Sigmoid colon (tissue), 7 donors: ENCODE measurements around the gene ZFP90. TPM values are rescaled to one million over a fixed set of nuclear protein-coding genes. Genes with fewer than 3 reads are reported as not detected.

Experiments
- DNase-seq: peaks from one replicate; pipeline ENCODE4 v3.0.0-alpha.2; 2019
- H3K27ac ChIP-seq, 4 donors: fragments of 200-600 bp; sonication (generic); one replicate each; pipeline ENCODE4 v1.5.1; 2016 to 2019; ENCODE audit warnings: mild to moderate bottlenecking in 1 of 4
- H3K27me3 ChIP-seq, 3 donors: fragments of 200-600 bp; sonication (generic); one replicate each; pipeline ENCODE4 v1.5.1; 2019; ENCODE audit warnings: mild to moderate bottlenecking in 1 of 3
- H3K36me3 ChIP-seq, 4 donors: fragments of 200-600 bp; sonication (generic); one replicate each; pipeline ENCODE4 v1.5.1; 2016 to 2019
- H3K4me1 ChIP-seq, 4 donors: fragments of 200-600 bp; sonication (generic); one replicate each; pipeline ENCODE4 v1.5.1; 2017 to 2019
- H3K4me3 ChIP-seq, 4 donors: fragments of 200-600 bp; sonication (generic); one replicate each; pipeline ENCODE4 v1.5.1; 2017 to 2019; ENCODE audit warnings: mild to moderate bottlenecking in 2 of 4, moderate library complexity in 1 of 4
- H3K9me3 ChIP-seq, 4 donors: fragments of 200-600 bp in 3 of 4; sonication (generic) in 3 of 4; one replicate each; pipeline versions ENCODE4 v1.5.1 to v1.6.1; 2013 to 2019
- CTCF ChIP-seq, 4 experiments: fragments of 450-650 bp in 3 of 4; fragments of 200-600 bp in 1 of 4; IDR thresholded peaks; one replicate each; pipeline ENCODE4 v1.5.1; 2016 to 2019; ENCODE audit warnings: antibody characterized with exemption in 4 of 4, mild to moderate bottlenecking in 3 of 4, moderate library complexity in 2 of 4
- EP300 ChIP-seq, 4 donors: sonication (generic); formaldehyde crosslinking; IDR thresholded peaks; one replicate each; pipeline ENCODE4 v1.6.1; 2017; ENCODE audit warnings: antibody characterized with exemption in 4 of 4
- POLR2A ChIP-seq, 2 donors: fragments of 450-650 bp; IDR thresholded peaks; one replicate each; pipeline ENCODE4 v1.6.1; 2016; ENCODE audit warnings: antibody characterized with exemption in 2 of 2, mild to moderate bottlenecking in 2 of 2, moderate library complexity in 2 of 2
- POLR2AphosphoS5 ChIP-seq, 4 donors: sonication (generic); formaldehyde crosslinking; IDR thresholded peaks; one replicate each; pipeline ENCODE4 v1.6.1; 2017; ENCODE audit warnings: antibody characterized with exemption in 4 of 4
- WGBS, 2 donors: extraction: QIAGEN DNeasy Blood & Tissue Kit; methylation state at CpG; one replicate each; pipeline ENCODE4 v1.1.7; 2013; 5-methylcytosine and 5-hydroxymethylcytosine counted together
- intact Hi-C: fragments of 100-400 bp; cut with DNase I; formaldehyde crosslinking; loops from one replicate; pipeline ENCODE4 v1.15.1; 2023
- polyA plus RNA-seq, 3 donors: library from polyadenylated mRNA; stranded (reverse); fragments of 200-250 nt; gene quantifications; one replicate each; pipeline ENCODE4 v1.2.3, GENCODE V29; 2013
- total RNA-seq, 4 donors: library from RNA; depleted of rRNA; stranded (reverse); fragments of >200 nt; gene quantifications; one replicate each; pipeline ENCODE4 v1.1.0, GENCODE V29; 2016
- donor health status: healthy with polysubstance abuse.
- donor health status: Bipolar disorder and iron deficiency.
- donor health status: healthy.

ZFP90 gene
- total and polyA plus RNA-seq, 7 donors: 1.6 to 48.5 (median 33.4) TPM

GRCh38 chr16:68577352-68577853 is 38.3 kb downstream of the ZFP90 start:
- WGBS, 2 donors: 92 to 94% methylated on average over 2 of the region's 2 CpGs
- Histone ChIP-seq H3K9me3 (peaks cover 9 to 51% (median 35%) of the 10 kb centered on the region in 4 donors), H3K4me1 (no peaks in the 10 kb centered on the region), H3K27ac (no peak overlapping the region), H3K27me3 (no peaks in the 10 kb centered on the region), H3K36me3 (no peaks in the 10 kb centered on the region), H3K4me3 (no peak overlapping the region)
- no peak for DNase-seq
- TF ChIP-seq POLR2AphosphoS5 (IDR thresholded peaks at IDR 0.05) (no peak), EP300 (IDR thresholded peaks at IDR 0.05) (no peak), POLR2A (IDR thresholded peaks at IDR 0.05) (no peak), CTCF (IDR thresholded peaks at IDR 0.05) (no peak)
- intact Hi-C loops: no loop called here

- no peak for DNase-seq
- intact Hi-C loops: no loop called here
- Histone ChIP-seq H3K27me3 (no peaks in the 10 kb centered on the region), H3K9me3 (no peaks in the 10 kb centered on the region), H3K4me1 (no peaks in the 10 kb centered on the region), H3K4me3 (no peak overlapping the region), H3K36me3 (no peaks in the 10 kb centered on the region), H3K27ac (no peak overlapping the region)
- 21% methylated on average over 26 of the region's 26 CpGs for WGBS, 2 donors
- no peak for TF ChIP-seq EP300 (IDR thresholded peaks at IDR 0.05)
- no peak for TF ChIP-seq POLR2A (IDR thresholded peaks at IDR 0.05)
- TF ChIP-seq POLR2AphosphoS5 (IDR thresholded peaks at IDR 0.05): no peak
- no peak for TF ChIP-seq CTCF (IDR thresholded peaks at IDR 0.05)
These were observed 51.3 kb downstream of the ZFP90 start for GRCh38 chr16:68590201-68590994.

GRCh38 chr16:68592466-68593337 is 53.6 kb downstream of the ZFP90 start:
- no peak overlapping the region for H3K4me3 ChIP-seq
- DNase-seq: no peak
- no peaks in the 10 kb centered on the region for H3K27me3 ChIP-seq
- H3K9me3 ChIP-seq: no peaks in the 10 kb centered on the region
- TF ChIP-seq EP300 (IDR thresholded peaks at IDR 0.05): no peak
- no peak for TF ChIP-seq CTCF (IDR thresholded peaks at IDR 0.05)
- no peak for TF ChIP-seq POLR2A (IDR thresholded peaks at IDR 0.05)
- TF ChIP-seq POLR2AphosphoS5 (IDR thresholded peaks at IDR 0.05): no peak
- intact Hi-C loops: no loop called here
- no peaks in the 10 kb centered on the region for H3K4me1 ChIP-seq
- H3K27ac ChIP-seq: no peak overlapping the region
- no peaks in the 10 kb centered on the region for H3K36me3 ChIP-seq
- WGBS, 2 donors: 92 to 96% methylated on average over 5 of the region's 5 CpGs

- Histone ChIP-seq H3K4me1 (no peaks in the 10 kb centered on the region), H3K27ac (no peak overlapping the region), H3K36me3 (no peaks in the 10 kb centered on the region), H3K27me3 (no peaks in the 10 kb centered on the region), H3K9me3 (no peaks in the 10 kb centered on the region), H3K4me3 (no peak overlapping the region)
- intact Hi-C loops: no loop called here
- no peak for DNase-seq
- WGBS, 2 donors: 93 to 94% methylated on average over 6 of the region's 6 CpGs
- no peak for TF ChIP-seq CTCF (IDR thresholded peaks at IDR 0.05)
- no peak for TF ChIP-seq EP300 (IDR thresholded peaks at IDR 0.05)
- TF ChIP-seq POLR2AphosphoS5 (IDR thresholded peaks at IDR 0.05): no peak
- TF ChIP-seq POLR2A (IDR thresholded peaks at IDR 0.05): no peak
These were observed 57.2 kb downstream of the ZFP90 start for GRCh38 chr16:68596266-68596665.
